ENCODE data around the gene HSPA13. TPM values are rescaled to one million over a fixed set of nuclear protein-coding genes. Genes with fewer than 3 reads are reported as not detected.

HSPA13 gene
- polyA plus RNA-seq, 4 donors, result 50.2 to 72.2 (median 58.0) TPM

Other genes with a start within 250 kb of the HSPA13 start
- under 1 TPM; 0.26 to 0.75 (median 0.29) TPM for gene LIPI, start 172.2 kb downstream of the HSPA13 start, polyA plus RNA-seq (ENCODE audit: insufficient read length in 4 of 4)
- 1 to 10 TPM; 1.4 to 5.5 (median 4.8) TPM for gene RBM11, start 167.0 kb downstream of the HSPA13 start, polyA plus RNA-seq (ENCODE audit: insufficient read length in 4 of 4)
- gene SAMSN1, start 163.2 kb upstream of the HSPA13 start, polyA plus RNA-seq (ENCODE audit: insufficient read length in 4 of 4), result 1 to 10 TPM; 3.6 to 5.9 (median 4.5) TPM